HCT116 (cell line): ENCODE data around the gene TMC1. TPM values are rescaled to one million over a fixed set of nuclear protein-coding genes. Genes with fewer than 3 reads are reported as not detected.
A peak's percentile ranks its signal among the peaks of the same experiment; 100 is the strongest.

ENCODE experiments used
- ATAC-seq: fragments of 200-7000 bp; cut with Tn5 transposase; 2 replicates; pipeline ENCODE4 v1.9.1; 2020; ENCODE audit warnings: mild to moderate bottlenecking, moderate library complexity
- BruUV-seq: library from RNA; stranded (reverse); fragments of 400-500 nt; replicated peaks from 2 replicates; lab custom pipeline; 2021; lab: Mats Ljungman, UMichigan
- CTCF ChIA-PET: fragments of 300-600 bp; sonication (Branson Sonifier 250); formaldehyde crosslinking; loops from one replicate; lab custom pipeline; 2021; ENCODE audit warnings: antibody characterized with exemption; lab: Charles Lee
- POLR2A ChIA-PET: fragments of 300-600, 350-600 bp; sonication (Branson Sonifier 250); formaldehyde crosslinking; loops from one replicate; lab custom pipeline; 2021; ENCODE audit warnings: antibody characterized with exemption; lab: Charles Lee
- RAD21 ChIA-PET, 2 experiments: fragments of 300-600 bp; sonication (Branson Sonifier 250); formaldehyde crosslinking; loops; one replicate each; lab custom pipeline; 2023; ENCODE audit warnings: low total read pairs in 2 of 2; ENCODE audit not compliant: uncharacterized antibody in 2 of 2, unreplicated experiment in 2 of 2, low non-redundant PET in 1 of 2; lab: Charles Lee
- DNase-seq: peaks from one replicate; pipeline ENCODE4 v3.0.0-alpha.2; 2010; ENCODE audit warnings: low read depth, low spot score
- H2AFZ ChIP-seq: fragments of 200-600 bp; shearing (Covaris generic), sonication (generic); 2 replicates; pipeline ENCODE4 v1.6.1; 2017; ENCODE audit warnings: low read depth, mixed run types, mixed read lengths, antibody characterized with exemption, low read length; ENCODE audit not compliant: poor library complexity, severe bottlenecking
- H3K27ac ChIP-seq: 2 replicates; pipeline ENCODE4 v1.5.1; 2012; ENCODE audit warnings: low read depth, low read length
- H3K27me3 ChIP-seq: fragments of 200-600 bp; sonication (generic); 2 replicates; pipeline ENCODE4 v1.6.1; 2016; ENCODE audit warnings: mixed run types, low read length, mixed read lengths; ENCODE audit not compliant: insufficient read depth
- H3K36me3 ChIP-seq, 2 experiments: fragments of 200-500 bp in 1 of 2; fragments of 200-600 bp in 1 of 2; sonication (Bioruptor generic) in 1 of 2; sonication (generic) in 1 of 2; 2 replicates each; pipeline versions ENCODE4 v1.5.1 to v1.6.1; 2014 to 2016; ENCODE audit warnings: low read length in 2 of 2, inconsistent platforms in 1 of 2, mixed read lengths in 1 of 2, mixed run types in 1 of 2; ENCODE audit not compliant: insufficient read depth in 2 of 2, control insufficient read depth in 1 of 2
- H3K4me1 ChIP-seq, 2 experiments: fragments of 200-600 bp in 1 of 2; sonication (generic) in 1 of 2; 2 replicates each; pipeline versions ENCODE4 v1.5.1 to v1.6.1; 2012 to 2017; ENCODE audit warnings: low read length in 2 of 2, inconsistent platforms in 1 of 2, mild to moderate bottlenecking in 1 of 2, mixed read lengths in 1 of 2, mixed run types in 1 of 2, moderate library complexity in 1 of 2; ENCODE audit not compliant: insufficient read depth in 2 of 2, control insufficient read depth in 1 of 2
- H3K4me2 ChIP-seq: fragments of 200-600 bp; sonication (generic); 2 replicates; pipeline ENCODE4 v1.6.1; 2017; ENCODE audit warnings: mixed run types, low read length, mixed read lengths
- H3K4me3 ChIP-seq, 2 experiments: fragments of 200-600 bp in 1 of 2; sonication (generic) in 1 of 2; replicated peaks in 1 of 2; 2 replicates each; pipeline ENCODE4 v1.5.1; 2011 to 2016; ENCODE audit warnings: low read length in 2 of 2, control low read depth in 1 of 2, low read depth in 1 of 2, mild to moderate bottlenecking in 1 of 2, mixed read lengths in 1 of 2, mixed run types in 1 of 2
- H3K79me2 ChIP-seq: fragments of 200-600 bp; sonication (generic); 2 replicates; pipeline ENCODE4 v1.6.1; 2017; ENCODE audit warnings: mild to moderate bottlenecking, mixed run types, low read length, moderate library complexity, mixed read lengths; ENCODE audit not compliant: insufficient read depth
- H3K9ac ChIP-seq: fragments of 200-600 bp; sonication (generic); 2 replicates; pipeline ENCODE4 v1.6.1; 2016; ENCODE audit warnings: low read length, mixed read lengths
- H3K9me2 ChIP-seq: fragments of 200-600 bp; sonication (generic), shearing (Covaris generic); 2 replicates; pipeline ENCODE4 v1.6.1; 2017; ENCODE audit warnings: mixed run types, mild to moderate bottlenecking, moderate library complexity; ENCODE audit not compliant: insufficient read depth
- H3K9me3 ChIP-seq, 2 experiments: fragments of 200-500 bp in 1 of 2; fragments of 200-600 bp in 1 of 2; sonication (Bioruptor generic) in 1 of 2; sonication (generic) in 1 of 2; 2 replicates each; pipeline ENCODE4 v1.6.1; 2014 to 2017; ENCODE audit warnings: low read length in 2 of 2, mixed read lengths in 2 of 2, inconsistent platforms in 1 of 2, low read depth in 1 of 2, mild to moderate bottlenecking in 1 of 2, mixed run types in 1 of 2, moderate library complexity in 1 of 2; ENCODE audit not compliant: control insufficient read depth in 1 of 2, insufficient read depth in 1 of 2
- H4K20me1 ChIP-seq: fragments of 200-600 bp; sonication (generic), shearing (Covaris generic); 2 replicates; pipeline ENCODE4 v1.6.1; 2017; ENCODE audit warnings: mixed run types, mild to moderate bottlenecking, moderate library complexity; ENCODE audit not compliant: insufficient read depth
- CBX3 ChIP-seq: IDR thresholded peaks from 2 replicates; pipeline ENCODE4 v1.6.1; 2012; ENCODE audit warnings: low read depth
- CEBPB ChIP-seq: IDR thresholded peaks from 2 replicates; pipeline ENCODE4 v1.6.1; 2012; ENCODE audit warnings: low read depth
- ELF1 ChIP-seq: IDR thresholded peaks from 2 replicates; pipeline ENCODE4 v1.6.1; 2012; ENCODE audit warnings: low read depth, borderline replicate concordance
- JUND ChIP-seq: IDR thresholded peaks from 2 replicates; pipeline ENCODE4 v1.6.1; 2012
- RAD21 ChIP-seq: IDR thresholded peaks from 2 replicates; pipeline ENCODE4 v1.6.1; 2012; ENCODE audit warnings: low read depth, mild to moderate bottlenecking
- ZFX ChIP-seq: fragments of 450-650 bp; IDR thresholded peaks from 2 replicates; pipeline ENCODE4 v1.6.1; 2017
- intact Hi-C: fragments of 100-400 bp; cut with micrococcal nuclease; formaldehyde crosslinking; loops from 2 replicates; pipeline ENCODE4 v1.10.0; 2022
- total RNA-seq: library from RNA; stranded (reverse); gene quantifications from one replicate; pipeline ENCODE4 v1.2.1, GENCODE V29; 2021; ENCODE audit not compliant: unreplicated experiment
- TF ChIP-seq, protein P1 (sequence below), 3 experiments: fragments of 200-600 bp in 1 of 3; sonication (generic) in 1 of 3; IDR thresholded peaks in 2 of 3; conservative IDR thresholded peaks in 1 of 3; 2 replicates each; pipeline ENCODE4 v1.5.1; 2012 to 2017; ENCODE audit warnings: low read depth in 2 of 3, low read length in 2 of 3, antibody characterized with exemption in 1 of 3, borderline replicate concordance in 1 of 3, control low read depth in 1 of 3, mild to moderate bottlenecking in 1 of 3, mixed read lengths in 1 of 3, mixed run types in 1 of 3, moderate library complexity in 1 of 3; ENCODE audit not compliant: insufficient read depth in 1 of 3

The TMC1 gene
- total RNA-seq, 1 experiment from 2014 or later: 0.57 TPM

DNA sequence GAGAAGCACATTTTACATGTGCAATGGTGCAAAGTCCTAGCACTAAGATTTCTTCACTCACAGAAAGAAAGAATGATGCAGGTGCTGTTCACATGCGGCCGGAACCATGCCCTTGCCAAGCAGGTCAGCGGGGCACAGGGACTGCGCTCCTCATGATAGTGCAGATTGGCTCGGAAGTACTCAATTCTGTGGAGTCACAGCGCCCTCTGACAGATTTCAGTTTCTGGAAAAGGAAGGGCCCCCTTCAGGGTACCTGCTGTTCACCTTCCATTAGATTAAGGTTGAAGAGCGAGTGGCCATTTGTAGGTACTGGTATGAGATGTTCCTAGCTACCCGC is 75.7 kb downstream of the TMC1 start:
- H3K9me3 ChIP-seq: no peaks in the 10 kb centered on the region
- TF ChIP-seq CEBPB (no peak), RAD21 (peak; percentile 55), ELF1 (no peak)
- TF ChIP-seq, protein P1, sequence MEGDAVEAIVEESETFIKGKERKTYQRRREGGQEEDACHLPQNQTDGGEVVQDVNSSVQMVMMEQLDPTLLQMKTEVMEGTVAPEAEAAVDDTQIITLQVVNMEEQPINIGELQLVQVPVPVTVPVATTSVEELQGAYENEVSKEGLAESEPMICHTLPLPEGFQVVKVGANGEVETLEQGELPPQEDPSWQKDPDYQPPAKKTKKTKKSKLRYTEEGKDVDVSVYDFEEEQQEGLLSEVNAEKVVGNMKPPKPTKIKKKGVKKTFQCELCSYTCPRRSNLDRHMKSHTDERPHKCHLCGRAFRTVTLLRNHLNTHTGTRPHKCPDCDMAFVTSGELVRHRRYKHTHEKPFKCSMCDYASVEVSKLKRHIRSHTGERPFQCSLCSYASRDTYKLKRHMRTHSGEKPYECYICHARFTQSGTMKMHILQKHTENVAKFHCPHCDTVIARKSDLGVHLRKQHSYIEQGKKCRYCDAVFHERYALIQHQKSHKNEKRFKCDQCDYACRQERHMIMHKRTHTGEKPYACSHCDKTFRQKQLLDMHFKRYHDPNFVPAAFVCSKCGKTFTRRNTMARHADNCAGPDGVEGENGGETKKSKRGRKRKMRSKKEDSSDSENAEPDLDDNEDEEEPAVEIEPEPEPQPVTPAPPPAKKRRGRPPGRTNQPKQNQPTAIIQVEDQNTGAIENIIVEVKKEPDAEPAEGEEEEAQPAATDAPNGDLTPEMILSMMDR (IDR thresholded peaks at IDR 0.05 in 2 of 3, conservative IDR thresholded peaks at IDR 0.05 in 1 of 3; ENCODE audit: borderline replicate concordance in 1 of 3, insufficient read depth in 1 of 3, low read depth in 2 of 3, low read length in 2 of 3): peak in 2 of 3 experiments; percentile 3 to 27; a peak in 1 of 6 replicates
- DNase-seq (no peak), ATAC-seq (peak; percentile 45)
- POLR2A ChIA-PET: interaction anchor here (1.2 kb wide), 1 partner anchor 232 kb away, joined by 4 read pairs; the partner anchor contains the start of gene ZFAND5
- BruUV-seq: no TSS peak
- no peaks in the 10 kb centered on the region for H3K9me2 ChIP-seq
- CTCF ChIA-PET: interaction anchor here (1.0 kb wide), 1 partner anchor 317 kb away, joined by 3 read pairs; no protein-coding TSS in a partner anchor
- H2AFZ ChIP-seq: no peak overlapping the region
- H3K79me2 ChIP-seq: no peaks in the 10 kb centered on the region
- H4K20me1 ChIP-seq: no peaks in the 10 kb centered on the region
- H3K27ac ChIP-seq: no peak overlapping the region
- RAD21 ChIA-PET: no interaction called here
- H3K36me3 ChIP-seq: no peaks in the 10 kb centered on the region
- intact Hi-C loops: no loop called here
- H3K4me2 ChIP-seq: no peak overlapping the region
- no peaks in the 10 kb centered on the region for H3K27me3 ChIP-seq
- peaks cover 0 to 6% of the 10 kb centered on the region in 2 experiments; a peak in 1 of 4 replicates for H3K4me1 ChIP-seq
- H3K4me3 ChIP-seq: no peak overlapping the region
- H3K9ac ChIP-seq: no peak overlapping the region

DNA sequence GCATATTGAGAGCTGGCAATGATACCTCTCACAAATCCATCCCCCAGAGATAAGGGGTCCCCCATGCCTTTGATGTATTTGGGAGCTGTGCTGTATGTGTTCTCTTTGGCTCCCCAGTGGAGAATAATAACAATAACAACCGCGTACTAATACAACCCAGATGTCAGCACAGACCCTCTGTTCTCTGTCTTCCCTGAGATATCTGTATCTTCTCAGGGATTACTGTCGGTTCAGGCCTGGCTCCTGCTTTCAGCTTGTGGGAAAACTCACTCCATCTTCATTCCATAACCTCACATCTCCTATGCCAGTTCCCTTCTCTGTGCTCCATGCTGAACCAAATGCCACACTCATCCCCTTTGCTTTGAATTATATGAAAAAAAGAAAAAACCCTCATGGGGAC is 76.2 kb downstream of the TMC1 start:
- TF ChIP-seq RAD21: no peak
- no peak for TF ChIP-seq JUND
- TF ChIP-seq CBX3: no peak
- TF ChIP-seq ZFX: no peak
- Histone ChIP-seq H3K27me3 (no peaks in the 10 kb centered on the region), H3K4me3 (no peak overlapping the region), H2AFZ (no peak overlapping the region), H3K4me1 (peaks cover 0 to 1% of the 10 kb centered on the region in 2 experiments; a peak in 1 of 4 replicates), H3K27ac (no peak overlapping the region), H3K79me2 (no peaks in the 10 kb centered on the region), H4K20me1 (no peaks in the 10 kb centered on the region), H3K9ac (no peak overlapping the region), H3K9me3 (no peaks in the 10 kb centered on the region), H3K4me2 (no peak overlapping the region), H3K36me3 (no peaks in the 10 kb centered on the region), H3K9me2 (no peaks in the 10 kb centered on the region)
- RAD21 ChIA-PET: no interaction called here
- CTCF ChIA-PET: interaction anchor here (1.0 kb wide), 1 partner anchor 317 kb away, joined by 3 read pairs; no protein-coding TSS in a partner anchor
- no peak for ATAC-seq
- no peak for DNase-seq
- intact Hi-C loops: no loop called here
- POLR2A ChIA-PET: interaction anchor here (1.2 kb wide), 1 partner anchor 232 kb away, joined by 4 read pairs; the partner anchor contains the start of gene ZFAND5
- BruUV-seq: no TSS peak
